C4-2B (cell line): ENCODE results near the gene ESPN.

Experiments used
- ZFX ChIP-seq: fragments of 450-650 bp; IDR thresholded peaks from 2 replicates; pipeline ENCODE4 v1.6.1; 2017
- TF ChIP-seq, protein P1 (sequence below): fragments of 450-650 bp; conservative IDR thresholded peaks from 2 replicates; pipeline ENCODE4 v1.5.1; 2017; ENCODE audit warnings: mild to moderate bottlenecking

DNA sequence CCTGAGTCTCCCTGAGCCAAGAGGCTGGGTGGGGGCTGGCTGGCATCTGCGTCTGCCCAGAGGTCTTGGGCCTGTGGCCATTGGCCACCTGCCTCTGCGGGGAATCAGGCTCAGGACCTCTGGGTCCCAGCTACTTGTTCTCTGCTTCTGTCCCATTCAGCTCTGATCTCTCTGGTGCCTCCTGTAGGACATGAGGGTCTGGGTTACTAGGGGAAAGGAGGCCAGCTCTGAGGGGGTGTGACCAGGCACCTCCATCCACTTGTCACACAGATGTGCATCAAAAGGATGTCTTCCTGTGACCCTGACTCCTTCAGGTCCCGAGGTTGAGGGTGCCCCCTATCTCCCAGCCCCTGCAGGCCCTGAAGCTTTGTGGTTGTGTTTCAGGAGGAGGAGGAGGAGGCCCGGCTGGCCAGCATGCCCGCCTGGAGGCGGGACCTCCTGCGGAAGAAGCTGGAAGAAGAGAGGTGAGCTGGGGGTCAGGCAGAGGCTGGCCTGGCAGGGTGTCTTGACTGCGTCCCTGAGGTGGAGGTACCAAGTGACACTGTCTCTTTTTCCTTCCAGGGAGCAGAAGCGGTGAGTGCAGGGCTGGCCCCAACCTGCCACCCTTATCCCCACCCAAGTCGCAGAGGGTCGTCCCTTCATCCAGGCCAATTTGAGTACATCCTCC, 32.4 kb downstream of the ESPN start:
- TF ChIP-seq, protein P1, sequence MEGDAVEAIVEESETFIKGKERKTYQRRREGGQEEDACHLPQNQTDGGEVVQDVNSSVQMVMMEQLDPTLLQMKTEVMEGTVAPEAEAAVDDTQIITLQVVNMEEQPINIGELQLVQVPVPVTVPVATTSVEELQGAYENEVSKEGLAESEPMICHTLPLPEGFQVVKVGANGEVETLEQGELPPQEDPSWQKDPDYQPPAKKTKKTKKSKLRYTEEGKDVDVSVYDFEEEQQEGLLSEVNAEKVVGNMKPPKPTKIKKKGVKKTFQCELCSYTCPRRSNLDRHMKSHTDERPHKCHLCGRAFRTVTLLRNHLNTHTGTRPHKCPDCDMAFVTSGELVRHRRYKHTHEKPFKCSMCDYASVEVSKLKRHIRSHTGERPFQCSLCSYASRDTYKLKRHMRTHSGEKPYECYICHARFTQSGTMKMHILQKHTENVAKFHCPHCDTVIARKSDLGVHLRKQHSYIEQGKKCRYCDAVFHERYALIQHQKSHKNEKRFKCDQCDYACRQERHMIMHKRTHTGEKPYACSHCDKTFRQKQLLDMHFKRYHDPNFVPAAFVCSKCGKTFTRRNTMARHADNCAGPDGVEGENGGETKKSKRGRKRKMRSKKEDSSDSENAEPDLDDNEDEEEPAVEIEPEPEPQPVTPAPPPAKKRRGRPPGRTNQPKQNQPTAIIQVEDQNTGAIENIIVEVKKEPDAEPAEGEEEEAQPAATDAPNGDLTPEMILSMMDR: no peak
- no peak for TF ChIP-seq ZFX
